Upper lobe of left lung (tissue), 6 donors: ENCODE measurements around the gene FMN2. TPM values are rescaled to one million over a fixed set of nuclear protein-coding genes. Genes with fewer than 3 reads are reported as not detected.

Experiments
- ATAC-seq, 2 donors: fragments of 200-7000 bp; cut with Tn5 transposase; one replicate each; pipeline ENCODE4 v1.9.1; 2022; ENCODE audit warnings: mild to moderate bottlenecking in 2 of 2, moderate library complexity in 2 of 2; ENCODE audit not compliant: low FRiP score in 2 of 2
- DNase-seq, 2 donors: peaks; one replicate each; pipeline ENCODE4 v3.0.0-alpha.2; 2019 to 2020
- H3K27ac ChIP-seq, 4 donors: fragments of 200-600 bp; sonication (generic); one replicate each; pipeline ENCODE4 v1.5.1; 2016 to 2019
- H3K27me3 ChIP-seq, 4 donors: fragments of 200-600 bp; sonication (generic); one replicate each; pipeline ENCODE4 v1.5.1; 2017 to 2019
- H3K36me3 ChIP-seq, 4 donors: fragments of 200-600 bp; sonication (generic); one replicate each; pipeline ENCODE4 v1.5.1; 2016 to 2019
- H3K4me1 ChIP-seq, 4 donors: fragments of 200-600 bp; sonication (generic); one replicate each; pipeline ENCODE4 v1.5.1; 2018 to 2019
- H3K4me3 ChIP-seq, 4 donors: fragments of 200-600 bp; sonication (generic); one replicate each; pipeline ENCODE4 v1.5.1; 2017 to 2019; ENCODE audit warnings: mild to moderate bottlenecking in 2 of 4, moderate library complexity in 1 of 4
- H3K9me3 ChIP-seq, 4 donors: fragments of 200-600 bp; sonication (generic); one replicate each; pipeline ENCODE4 v1.5.1; 2018 to 2019
- CTCF ChIP-seq, 6 experiments: fragments of 450-650 bp in 4 of 6; fragments of 200-600 bp in 2 of 6; sonication (generic) in 2 of 6; IDR thresholded peaks; one replicate each; pipeline ENCODE4 v1.5.1; 2016 to 2019; ENCODE audit warnings: antibody characterized with exemption in 6 of 6
- EP300 ChIP-seq, 4 donors: sonication (generic); formaldehyde crosslinking; IDR thresholded peaks; one replicate each; pipeline ENCODE4 v1.5.1; 2017; ENCODE audit warnings: antibody characterized with exemption in 4 of 4, control low read depth in 2 of 4
- POLR2A ChIP-seq, 4 donors: fragments of 450-650 bp; IDR thresholded peaks; one replicate each; pipeline ENCODE4 v1.5.1; 2016 to 2017; ENCODE audit warnings: antibody characterized with exemption in 4 of 4, mild to moderate bottlenecking in 2 of 4
- POLR2AphosphoS5 ChIP-seq, 2 donors: sonication (generic); formaldehyde crosslinking; IDR thresholded peaks; one replicate each; pipeline ENCODE4 v1.5.1; 2017; ENCODE audit warnings: antibody characterized with exemption in 2 of 2
- WGBS, 2 donors: methylation state at CpG; one replicate each; pipeline ENCODE4 v1.1.5; 2017 to 2018; 5-methylcytosine and 5-hydroxymethylcytosine counted together
- total RNA-seq, 6 donors: library from RNA; depleted of rRNA in 4 of 6; stranded (reverse); fragments of >200 nt in 4 of 6; gene quantifications; one replicate each; pipeline versions ENCODE4 v1.1.0 to v1.2.1, GENCODE V29; 2016 to 2021
- donor health status: DM: no; HTN: no; CAD: no; lungs with moderate emphysema.
- donor health status: DM: no; HTN: yes; CAD: no; lungs with severe emphysema.

FMN2 gene
- total RNA-seq, 6 donors from 2014 or later: 0.06 to 1.0 (median 0.54) TPM; not detected in 1

- Histone ChIP-seq H3K27ac (no peak overlapping the region), H3K27me3 (no peaks in the 10 kb centered on the region), H3K4me1 (peaks cover 0 to 2% (median 0%) of the 10 kb centered on the region in 4 donors), H3K4me3 (no peak overlapping the region), H3K36me3 (no peaks in the 10 kb centered on the region), H3K9me3 (no peaks in the 10 kb centered on the region)
- ATAC-seq (peak; percentile 62 to 84), DNase-seq (peak in 1 of 2 donors; percentile 65)
- WGBS, 2 donors: 49 to 50% methylated on average over 13 to 20 of the region's 20 CpGs
- TF ChIP-seq EP300 (IDR thresholded peaks at IDR 0.05) (no peak), CTCF (IDR thresholded peaks at IDR 0.05) (no peak), POLR2AphosphoS5 (IDR thresholded peaks at IDR 0.05) (no peak), POLR2A (IDR thresholded peaks at IDR 0.05) (no peak)
Observed at GRCh38 chr1:240122639-240123613, 31.2 kb downstream of the FMN2 start.

DNA sequence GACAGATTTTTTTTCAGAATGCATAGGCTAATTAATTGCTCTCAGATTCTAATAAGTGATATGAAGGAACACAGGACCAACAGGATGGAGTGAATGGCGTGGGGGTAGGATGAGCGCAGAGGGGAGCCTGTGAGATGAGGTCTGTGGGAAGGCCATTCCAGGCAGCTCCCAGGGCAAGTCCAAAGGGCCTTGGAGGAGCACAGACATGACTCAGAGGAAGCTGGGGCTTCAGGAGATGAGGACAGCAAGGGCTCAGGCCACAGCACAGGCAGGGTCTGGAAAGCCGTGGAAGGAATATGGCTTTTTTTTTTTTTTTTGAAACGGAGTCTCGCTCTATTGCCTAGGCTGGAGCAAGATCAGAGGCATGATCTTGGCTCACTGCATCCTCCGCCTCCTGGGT is 35.1 kb downstream of the FMN2 start:
- Histone ChIP-seq H3K9me3 (no peaks in the 10 kb centered on the region), H3K36me3 (no peaks in the 10 kb centered on the region), H3K27ac (no peak overlapping the region), H3K27me3 (no peaks in the 10 kb centered on the region), H3K4me3 (no peak overlapping the region), H3K4me1 (peaks cover 0 to 2% (median 0%) of the 10 kb centered on the region in 4 donors)
- no peak for TF ChIP-seq POLR2A (IDR thresholded peaks at IDR 0.05)
- DNase-seq (no peak), ATAC-seq (no peak)
- WGBS, 2 donors: 75 to 98% methylated on average over 6 of the region's 6 CpGs

GRCh38 chr1:240128366-240128765 is 36.7 kb downstream of the FMN2 start:
- WGBS, 2 donors: 94 to 98% methylated on average over 2 of the region's 2 CpGs
- H3K4me3 ChIP-seq: no peak overlapping the region
- no peak overlapping the region for H3K27ac ChIP-seq
- no peak for TF ChIP-seq EP300 (IDR thresholded peaks at IDR 0.05)
- TF ChIP-seq CTCF (IDR thresholded peaks at IDR 0.05): no peak
- TF ChIP-seq POLR2AphosphoS5 (IDR thresholded peaks at IDR 0.05): no peak
- TF ChIP-seq POLR2A (IDR thresholded peaks at IDR 0.05): no peak
- no peaks in the 10 kb centered on the region for H3K4me1 ChIP-seq
- H3K27me3 ChIP-seq: no peaks in the 10 kb centered on the region
- no peak for ATAC-seq
- H3K36me3 ChIP-seq: no peaks in the 10 kb centered on the region
- DNase-seq: no peak
- no peaks in the 10 kb centered on the region for H3K9me3 ChIP-seq

DNA sequence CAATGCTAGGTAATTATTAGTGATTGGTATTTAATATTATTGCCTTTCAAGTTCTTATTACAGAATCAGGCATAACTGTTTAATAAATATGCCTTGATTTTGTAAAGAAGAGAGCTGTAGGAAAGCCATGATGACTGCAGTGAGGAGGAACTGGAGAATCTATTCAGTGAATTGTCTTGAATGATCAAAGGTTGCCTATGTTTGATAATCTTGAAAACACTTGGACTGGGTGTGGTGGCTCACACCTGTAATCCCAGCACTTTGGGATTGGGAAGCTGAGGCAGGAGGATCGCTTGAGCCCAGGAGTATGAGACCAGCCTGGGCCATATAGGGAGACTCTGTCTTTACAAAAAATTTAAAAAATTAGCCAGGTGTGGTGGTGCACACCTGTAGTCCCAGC is 42.4 kb downstream of the FMN2 start:
- WGBS, 2 donors: 86 to 93% methylated on average over 1 of the region's 1 CpG
- no peak for ATAC-seq

More for the DNA sequence above, 42.4 kb downstream of the FMN2 start:
- Histone ChIP-seq H3K36me3 (no peaks in the 10 kb centered on the region), H3K9me3 (no peaks in the 10 kb centered on the region), H3K27me3 (no peaks in the 10 kb centered on the region), H3K27ac (no peak overlapping the region), H3K4me1 (no peaks in the 10 kb centered on the region), H3K4me3 (no peak overlapping the region)
- no peak for DNase-seq
- no peak for TF ChIP-seq POLR2AphosphoS5 (IDR thresholded peaks at IDR 0.05)
- no peak for TF ChIP-seq POLR2A (IDR thresholded peaks at IDR 0.05)
- TF ChIP-seq EP300 (IDR thresholded peaks at IDR 0.05): no peak
- TF ChIP-seq CTCF (IDR thresholded peaks at IDR 0.05): no peak
